ENCODE measurements around the gene HPGDS.

DNA sequence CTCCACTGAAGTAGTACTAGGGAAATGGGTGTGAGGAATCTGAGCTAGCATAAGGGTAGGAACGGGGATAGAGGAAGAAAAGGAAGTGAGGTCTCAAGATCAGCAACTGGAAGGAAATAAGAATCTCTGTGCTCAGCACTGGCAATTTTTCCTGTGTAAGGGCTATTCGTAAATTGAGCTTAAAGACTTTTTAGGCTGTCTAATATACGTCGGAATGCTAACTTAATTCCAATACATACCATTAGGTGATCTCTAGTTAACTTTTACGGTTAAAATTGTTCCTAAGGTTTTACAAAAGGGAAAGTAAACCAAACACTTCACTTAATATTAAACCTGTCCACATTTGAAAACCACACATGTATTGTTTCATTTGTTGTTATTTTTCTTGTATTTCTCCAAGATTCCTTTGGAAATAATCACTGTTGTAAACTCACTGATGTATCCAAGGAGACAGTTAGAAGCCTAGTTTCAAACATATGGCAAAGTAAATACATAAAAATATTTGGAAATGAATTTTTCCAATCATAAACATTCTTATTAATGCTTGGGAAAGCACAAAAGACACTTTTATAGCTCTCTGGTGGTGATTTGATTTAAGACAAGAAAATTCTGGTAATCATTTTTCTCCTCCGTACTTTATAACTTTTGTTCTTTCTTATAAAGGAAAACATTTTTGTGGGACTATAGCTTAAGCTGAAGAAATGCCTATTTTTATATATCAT, 28.1 kb upstream of the HPGDS start:
- no peak for TF ChIP-seq EP300 (IDR thresholded peaks at IDR 0.05)
- TF ChIP-seq, protein P1, sequence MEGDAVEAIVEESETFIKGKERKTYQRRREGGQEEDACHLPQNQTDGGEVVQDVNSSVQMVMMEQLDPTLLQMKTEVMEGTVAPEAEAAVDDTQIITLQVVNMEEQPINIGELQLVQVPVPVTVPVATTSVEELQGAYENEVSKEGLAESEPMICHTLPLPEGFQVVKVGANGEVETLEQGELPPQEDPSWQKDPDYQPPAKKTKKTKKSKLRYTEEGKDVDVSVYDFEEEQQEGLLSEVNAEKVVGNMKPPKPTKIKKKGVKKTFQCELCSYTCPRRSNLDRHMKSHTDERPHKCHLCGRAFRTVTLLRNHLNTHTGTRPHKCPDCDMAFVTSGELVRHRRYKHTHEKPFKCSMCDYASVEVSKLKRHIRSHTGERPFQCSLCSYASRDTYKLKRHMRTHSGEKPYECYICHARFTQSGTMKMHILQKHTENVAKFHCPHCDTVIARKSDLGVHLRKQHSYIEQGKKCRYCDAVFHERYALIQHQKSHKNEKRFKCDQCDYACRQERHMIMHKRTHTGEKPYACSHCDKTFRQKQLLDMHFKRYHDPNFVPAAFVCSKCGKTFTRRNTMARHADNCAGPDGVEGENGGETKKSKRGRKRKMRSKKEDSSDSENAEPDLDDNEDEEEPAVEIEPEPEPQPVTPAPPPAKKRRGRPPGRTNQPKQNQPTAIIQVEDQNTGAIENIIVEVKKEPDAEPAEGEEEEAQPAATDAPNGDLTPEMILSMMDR (IDR thresholded peaks at IDR 0.05), result no peak
